LNCaP clone FGC (cell line): ENCODE data around the gene TADA2A.
"Not testable (repeated sequence)": the region's sequence is repeated elsewhere in the genome, so short reads cannot be mapped to it uniquely, and the experiment has no call there.

Experiments
- DNase-seq: peaks from one replicate; pipeline ENCODE4 v3.0.0-alpha.2; 2011; ENCODE audit warnings: low read depth
- H3K4me3 ChIP-seq: 2 replicates; pipeline ENCODE4 v1.5.1; 2011; ENCODE audit warnings: mild to moderate bottlenecking, low read depth, low read length, control low read depth
- CTCF ChIP-seq: IDR thresholded peaks from 2 replicates; pipeline ENCODE4 v1.5.1; 2012; ENCODE audit warnings: mild to moderate bottlenecking; ENCODE audit not compliant: control insufficient read depth, insufficient read depth; ENCODE audit errors: extremely low read depth

The TADA2A gene

GRCh38 chr17:37393352-37393751 is 13.3 kb upstream of the TADA2A start:
- no peak for TF ChIP-seq CTCF
- no peak for DNase-seq
- H3K4me3 ChIP-seq = no peak overlapping the region

- H3K4me3 ChIP-seq = no peak overlapping the region
- DNase-seq = no peak
- no peak for TF ChIP-seq CTCF
Measured at GRCh38 chr17:37399265-37399803, 7.4 kb upstream of the TADA2A start.

- TF ChIP-seq CTCF = no peak
- no peak overlapping the region for H3K4me3 ChIP-seq
- DNase-seq = no peak
Measured at GRCh38 chr17:37400505-37400904, 6.2 kb upstream of the TADA2A start.

GRCh38 chr17:37405522-37405921 is 1.2 kb upstream of the TADA2A start:
- H3K4me3 ChIP-seq = peak overlapping the region; percentile 78
- not testable (repeated sequence) for DNase-seq

- peak overlapping the region; percentile 78 for H3K4me3 ChIP-seq
- no peak for TF ChIP-seq CTCF
- no peak for DNase-seq
Measured at GRCh38 chr17:37405955-37406634, 591 bp upstream of the TADA2A start.

GRCh38 chr17:37408145-37408479 is 1.4 kb downstream of the TADA2A start:
- H3K4me3 ChIP-seq, DNase-seq: not testable (repeated sequence)

- TF ChIP-seq CTCF = no peak
Measured at GRCh38 chr17:37410357-37410756, 3.7 kb downstream of the TADA2A start.

GRCh38 chr17:37413875-37414519 is 7.3 kb downstream of the TADA2A start:
- DNase-seq = no peak
- no peak overlapping the region for H3K4me3 ChIP-seq
- no peak for TF ChIP-seq CTCF

More at GRCh38 chr17:37410357-37410756, 3.7 kb downstream of the TADA2A start:
- DNase-seq = no peak
- no peak overlapping the region for H3K4me3 ChIP-seq
